Measurements from ENCODE around the gene TRMU. TPM values are rescaled to one million over a fixed set of nuclear protein-coding genes. Genes with fewer than 3 reads are reported as not detected.
"Not testable (repeated sequence)": the region's sequence is repeated elsewhere in the genome, so short reads cannot be mapped to it uniquely, and the experiment has no call there.

Gene TRMU
- total RNA-seq, 1 experiment from 2014 or later: 90.1 TPM

DNA sequence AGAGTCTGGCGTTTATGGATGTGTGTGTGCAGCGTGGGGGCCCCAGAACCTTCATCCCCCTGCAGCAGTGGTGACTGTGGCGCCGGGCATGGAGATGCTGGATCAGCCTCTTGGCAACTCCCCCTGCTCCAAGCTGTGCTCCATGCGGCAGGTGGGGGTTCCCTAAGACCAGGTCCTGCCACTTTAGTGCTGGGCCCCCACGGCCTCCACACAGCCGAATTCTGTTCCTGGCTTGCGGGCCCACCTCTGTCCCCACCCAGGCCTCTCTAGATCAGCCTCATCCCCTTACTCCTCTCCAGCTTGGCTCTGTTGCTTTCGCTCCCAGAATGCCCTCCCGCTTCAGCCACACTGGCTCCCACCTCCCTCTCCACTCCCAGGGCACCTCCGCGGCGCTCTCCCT is 59.6 kb downstream of the TRMU start:
- intact Hi-C loops (cut with micrococcal nuclease; ENCODE audit: unreplicated experiment): no loop called here
- no TSS peak for BruUV-seq (replicated peaks)

DNA sequence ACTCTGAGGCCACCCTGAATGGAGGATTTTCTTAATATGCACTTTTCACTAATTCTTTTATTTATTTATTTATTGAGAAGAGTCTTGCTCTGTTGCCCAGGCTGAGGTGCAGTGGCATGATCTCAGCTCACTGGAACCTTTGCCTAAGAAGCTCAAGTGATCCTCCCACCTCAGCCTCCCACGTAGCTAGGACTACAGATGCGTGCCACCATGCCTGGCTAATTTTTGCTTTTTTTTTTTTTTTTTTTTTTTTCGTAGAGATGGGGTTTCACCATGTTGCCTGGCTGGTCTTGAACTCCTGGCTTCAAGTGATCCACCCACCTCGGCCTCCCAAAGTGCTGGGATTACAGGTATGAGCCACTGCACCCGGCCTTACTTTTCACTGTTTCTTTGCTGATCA is 61.5 kb downstream of the TRMU start:
- CTCF ChIA-PET; BruUV-seq (replicated peaks); H3K27ac ChIP-seq (ENCODE audit: low read depth, low read length, poor library complexity, severe bottlenecking); H3K4me3 ChIP-seq (ENCODE audit: low read depth, low read length, poor library complexity, severe bottlenecking); H3K9me3 ChIP-seq (ENCODE audit: low read depth, low read length, poor library complexity, severe bottlenecking); H3K36me3 ChIP-seq (ENCODE audit: insufficient read depth, low read length, poor library complexity, severe bottlenecking); POLR2A ChIA-PET (ENCODE audit: low non-redundant PET); intact Hi-C loops (cut with micrococcal nuclease; ENCODE audit: unreplicated experiment); DNase-seq (ENCODE audit: low spot score); H3K27me3 ChIP-seq (replicated peaks; ENCODE audit: insufficient read depth, low read depth, low read length, poor library complexity); H3K4me1 ChIP-seq (ENCODE audit: insufficient read depth, low read length, poor library complexity, severe bottlenecking): not testable (repeated sequence)

More for the DNA sequence above, 59.6 kb downstream of the TRMU start:
- POLR2A ChIA-PET (ENCODE audit: low non-redundant PET): no interaction called here
- Histone ChIP-seq H3K27ac (ENCODE audit: low read depth, low read length, poor library complexity, severe bottlenecking) (no peak overlapping the region), H3K36me3 (ENCODE audit: insufficient read depth, low read length, poor library complexity, severe bottlenecking) (no peaks in the 10 kb centered on the region), H3K4me3 (ENCODE audit: low read depth, low read length, poor library complexity, severe bottlenecking) (no peak overlapping the region), H3K4me1 (ENCODE audit: insufficient read depth, low read length, poor library complexity, severe bottlenecking) (no peaks in the 10 kb centered on the region), H3K9me3 (ENCODE audit: low read depth, low read length, poor library complexity, severe bottlenecking) (no peaks in the 10 kb centered on the region), H3K27me3 (replicated peaks; ENCODE audit: insufficient read depth, low read depth, low read length, poor library complexity) (no peaks in the 10 kb centered on the region)
- DNase-seq (ENCODE audit: low spot score): no peak
- no peak for TF ChIP-seq EZH2 (IDR thresholded peaks at IDR 0.05; ENCODE audit: borderline replicate concordance, low read depth, low read length, poor library complexity, severe bottlenecking)
- TF ChIP-seq, protein P1, sequence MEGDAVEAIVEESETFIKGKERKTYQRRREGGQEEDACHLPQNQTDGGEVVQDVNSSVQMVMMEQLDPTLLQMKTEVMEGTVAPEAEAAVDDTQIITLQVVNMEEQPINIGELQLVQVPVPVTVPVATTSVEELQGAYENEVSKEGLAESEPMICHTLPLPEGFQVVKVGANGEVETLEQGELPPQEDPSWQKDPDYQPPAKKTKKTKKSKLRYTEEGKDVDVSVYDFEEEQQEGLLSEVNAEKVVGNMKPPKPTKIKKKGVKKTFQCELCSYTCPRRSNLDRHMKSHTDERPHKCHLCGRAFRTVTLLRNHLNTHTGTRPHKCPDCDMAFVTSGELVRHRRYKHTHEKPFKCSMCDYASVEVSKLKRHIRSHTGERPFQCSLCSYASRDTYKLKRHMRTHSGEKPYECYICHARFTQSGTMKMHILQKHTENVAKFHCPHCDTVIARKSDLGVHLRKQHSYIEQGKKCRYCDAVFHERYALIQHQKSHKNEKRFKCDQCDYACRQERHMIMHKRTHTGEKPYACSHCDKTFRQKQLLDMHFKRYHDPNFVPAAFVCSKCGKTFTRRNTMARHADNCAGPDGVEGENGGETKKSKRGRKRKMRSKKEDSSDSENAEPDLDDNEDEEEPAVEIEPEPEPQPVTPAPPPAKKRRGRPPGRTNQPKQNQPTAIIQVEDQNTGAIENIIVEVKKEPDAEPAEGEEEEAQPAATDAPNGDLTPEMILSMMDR (conservative IDR thresholded peaks at IDR 0.05; ENCODE audit: low read depth, low read length): no peak
- CTCF ChIA-PET: no interaction called here

DNA sequence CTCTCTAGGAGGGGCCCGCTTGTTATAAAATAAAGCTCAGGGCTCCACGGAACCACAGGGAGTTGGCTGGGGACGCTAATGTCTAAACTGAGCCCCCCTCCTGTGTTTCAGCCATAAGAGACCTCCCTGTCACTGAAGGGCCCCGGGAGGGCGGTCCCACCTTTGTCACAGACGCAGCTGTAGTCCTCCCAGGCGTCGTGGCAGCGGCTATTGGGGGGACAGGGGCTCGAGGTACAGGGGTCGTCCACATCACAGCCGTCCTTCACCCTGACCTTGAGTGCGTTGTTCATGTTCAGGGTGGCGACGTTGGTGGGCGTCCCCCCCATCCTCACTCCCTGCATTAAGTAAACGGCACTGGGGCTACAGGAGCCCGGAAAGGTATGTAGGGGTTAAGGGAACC is 62.0 kb downstream of the TRMU start:
- CTCF ChIA-PET: no interaction called here
- no peak for DNase-seq (ENCODE audit: low spot score)
- Histone ChIP-seq H3K27ac (ENCODE audit: low read depth, low read length, poor library complexity, severe bottlenecking) (no peak overlapping the region), H3K27me3 (replicated peaks; ENCODE audit: insufficient read depth, low read depth, low read length, poor library complexity) (no peaks in the 10 kb centered on the region), H3K9me3 (ENCODE audit: low read depth, low read length, poor library complexity, severe bottlenecking) (no peaks in the 10 kb centered on the region), H3K4me3 (ENCODE audit: low read depth, low read length, poor library complexity, severe bottlenecking) (no peak overlapping the region), H3K36me3 (ENCODE audit: insufficient read depth, low read length, poor library complexity, severe bottlenecking) (no peaks in the 10 kb centered on the region), H3K4me1 (ENCODE audit: insufficient read depth, low read length, poor library complexity, severe bottlenecking) (no peaks in the 10 kb centered on the region)
- POLR2A ChIA-PET (ENCODE audit: low non-redundant PET): no interaction called here
- no TSS peak for BruUV-seq (replicated peaks)
- intact Hi-C loops (cut with micrococcal nuclease; ENCODE audit: unreplicated experiment): no loop called here
- TF ChIP-seq, protein P1 (conservative IDR thresholded peaks at IDR 0.05; ENCODE audit: low read depth, low read length): no peak
- no peak for TF ChIP-seq EZH2 (IDR thresholded peaks at IDR 0.05; ENCODE audit: borderline replicate concordance, low read depth, low read length, poor library complexity, severe bottlenecking)

DNA sequence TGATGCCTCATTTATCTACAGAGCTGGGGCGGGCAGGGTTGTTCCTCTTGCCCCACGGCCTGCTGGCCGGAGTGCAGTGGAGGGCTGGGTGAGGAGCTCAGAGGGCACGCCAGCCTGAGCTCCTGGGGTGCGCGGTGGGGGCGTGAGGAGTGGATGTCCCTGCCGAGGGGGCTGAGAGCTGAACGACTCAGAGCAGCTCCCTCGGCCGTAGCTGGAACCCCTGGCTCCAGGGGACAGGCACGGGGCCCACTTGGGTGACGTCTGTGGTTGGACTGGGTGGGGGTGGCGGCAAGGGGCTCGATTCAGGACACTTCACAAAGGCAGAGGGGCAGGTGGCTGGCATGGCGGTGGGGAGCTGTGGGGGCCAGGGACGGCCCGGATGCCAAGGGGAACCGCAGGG is 62.4 kb downstream of the TRMU start:
- no peak for DNase-seq (ENCODE audit: low spot score)
- H3K4me1 ChIP-seq (ENCODE audit: insufficient read depth, low read length, poor library complexity, severe bottlenecking): no peaks in the 10 kb centered on the region
- TF ChIP-seq, protein P1 (conservative IDR thresholded peaks at IDR 0.05; ENCODE audit: low read depth, low read length): no peak
- TF ChIP-seq EZH2 (IDR thresholded peaks at IDR 0.05; ENCODE audit: borderline replicate concordance, low read depth, low read length, poor library complexity, severe bottlenecking): no peak
- ChIA-PET CTCF (no interaction called here), POLR2A (ENCODE audit: low non-redundant PET) (no interaction called here)
- H3K27me3 ChIP-seq (replicated peaks; ENCODE audit: insufficient read depth, low read depth, low read length, poor library complexity): no peaks in the 10 kb centered on the region
- H3K36me3 ChIP-seq (ENCODE audit: insufficient read depth, low read length, poor library complexity, severe bottlenecking): no peaks in the 10 kb centered on the region
- no peak overlapping the region for H3K27ac ChIP-seq (ENCODE audit: low read depth, low read length, poor library complexity, severe bottlenecking)
- no TSS peak for BruUV-seq (replicated peaks)
- intact Hi-C loops (cut with micrococcal nuclease; ENCODE audit: unreplicated experiment): no loop called here
- H3K9me3 ChIP-seq (ENCODE audit: low read depth, low read length, poor library complexity, severe bottlenecking): no peaks in the 10 kb centered on the region
- H3K4me3 ChIP-seq (ENCODE audit: low read depth, low read length, poor library complexity, severe bottlenecking): no peak overlapping the region

Data from A673 (cell line).